ENCODE data around the gene ADGRD1.
"Not testable (repeated sequence)": the region's sequence is repeated elsewhere in the genome, so short reads cannot be mapped to it uniquely, and the experiment has no call there.

The ADGRD1 gene

DNA sequence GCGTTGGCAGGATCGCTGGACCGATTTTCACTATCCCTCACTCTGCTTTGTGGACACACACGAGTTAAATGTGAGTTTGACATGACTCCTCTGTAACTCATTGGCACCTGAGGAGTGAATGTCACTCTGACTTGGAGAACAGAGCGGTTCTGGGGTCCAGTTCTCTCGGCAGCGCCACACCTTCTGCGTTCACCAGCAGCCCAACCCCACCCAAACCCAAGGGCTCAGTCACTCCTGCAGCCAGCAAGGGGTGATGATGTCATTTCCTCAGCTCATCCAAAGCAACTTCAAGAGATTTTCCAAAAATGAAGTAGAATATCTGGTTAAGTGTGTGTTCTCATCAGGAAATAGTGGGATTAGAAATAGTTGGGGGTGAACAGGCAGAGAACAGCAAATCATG lies 36.3 kb downstream of the ADGRD1 start:
- Histone ChIP-seq H3K36me3 (ENCODE audit: control insufficient read depth, low read depth, low read length) (no peaks in the 10 kb centered on the region), H3K4me1 (ENCODE audit: control insufficient read depth, low read depth, low read length) (no peaks in the 10 kb centered on the region), H3K4me3 (ENCODE audit: low read length) (no peak overlapping the region), H3K9me3 (ENCODE audit: control insufficient read depth, low read depth, low read length) (no peaks in the 10 kb centered on the region), H3K9ac (ENCODE audit: low read length) (no peak overlapping the region), H3K27ac (ENCODE audit: low read length) (no peak overlapping the region), H3K27me3 (ENCODE audit: control insufficient read depth, insufficient read depth, low read length) (no peaks in the 10 kb centered on the region)

DNA sequence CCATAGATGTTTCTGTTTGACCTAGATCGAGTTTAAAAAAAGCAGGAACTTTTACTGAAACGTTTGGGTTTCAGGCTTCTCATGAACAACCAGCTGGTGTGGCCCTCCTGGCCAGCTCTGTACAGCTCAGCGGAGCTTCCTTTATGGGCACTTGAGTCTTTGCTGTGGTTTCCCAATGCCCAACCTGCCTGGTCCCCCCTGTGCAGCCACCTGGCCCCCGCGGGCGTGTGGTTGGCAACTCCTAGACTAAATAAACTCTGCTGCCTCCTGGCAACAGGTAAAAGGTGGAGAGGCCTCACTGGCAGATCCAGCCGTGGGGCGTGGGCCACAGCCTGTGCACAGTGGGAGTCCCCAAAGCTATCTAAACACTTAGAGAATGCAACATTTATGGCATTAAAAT lies 38.7 kb downstream of the ADGRD1 start:
- no peak overlapping the region for H3K27ac ChIP-seq (ENCODE audit: low read length)
- no peaks in the 10 kb centered on the region for H3K27me3 ChIP-seq (ENCODE audit: control insufficient read depth, insufficient read depth, low read length)
- H3K4me3 ChIP-seq (ENCODE audit: low read length) = no peak overlapping the region
- no peaks in the 10 kb centered on the region for H3K4me1 ChIP-seq (ENCODE audit: control insufficient read depth, low read depth, low read length)
- H3K9me3 ChIP-seq (ENCODE audit: control insufficient read depth, low read depth, low read length) = no peaks in the 10 kb centered on the region
- H3K9ac ChIP-seq (ENCODE audit: low read length) = no peak overlapping the region
- no peaks in the 10 kb centered on the region for H3K36me3 ChIP-seq (ENCODE audit: control insufficient read depth, low read depth, low read length)

DNA sequence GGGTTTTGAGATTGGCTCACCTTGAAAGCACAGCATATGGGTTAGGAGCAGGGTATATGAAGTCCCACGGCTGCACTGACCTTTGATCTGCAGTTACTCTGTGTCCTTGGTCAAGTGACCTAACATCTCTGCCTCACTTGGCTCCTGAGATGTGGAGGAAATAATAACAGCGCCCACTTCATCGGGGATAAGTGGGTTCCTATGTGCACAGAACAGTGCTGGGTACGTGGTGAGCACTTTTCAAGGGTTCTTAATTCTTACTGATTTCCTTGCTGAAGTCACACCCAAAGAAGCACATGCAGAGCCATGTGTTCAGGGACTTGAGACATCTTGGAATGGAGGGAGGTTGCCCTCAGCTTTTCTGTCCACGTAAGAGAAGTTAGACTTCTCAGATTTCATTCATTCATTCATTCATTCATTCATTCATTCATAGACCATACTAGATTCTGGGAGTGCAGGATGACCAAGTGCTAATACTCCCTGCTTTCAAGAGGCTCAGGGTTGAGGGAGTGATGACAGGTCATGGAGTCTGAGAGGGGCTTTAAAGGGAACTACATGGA lies 39.4 kb downstream of the ADGRD1 start:
- Histone ChIP-seq H3K4me3 (ENCODE audit: low read length) (no peak overlapping the region), H3K27me3 (ENCODE audit: control insufficient read depth, insufficient read depth, low read length) (no peaks in the 10 kb centered on the region), H3K27ac (ENCODE audit: low read length) (no peak overlapping the region), H3K9me3 (ENCODE audit: control insufficient read depth, low read depth, low read length) (no peaks in the 10 kb centered on the region), H3K4me1 (ENCODE audit: control insufficient read depth, low read depth, low read length) (no peaks in the 10 kb centered on the region), H3K36me3 (ENCODE audit: control insufficient read depth, low read depth, low read length) (no peaks in the 10 kb centered on the region), H3K9ac (ENCODE audit: low read length) (no peak overlapping the region)

DNA sequence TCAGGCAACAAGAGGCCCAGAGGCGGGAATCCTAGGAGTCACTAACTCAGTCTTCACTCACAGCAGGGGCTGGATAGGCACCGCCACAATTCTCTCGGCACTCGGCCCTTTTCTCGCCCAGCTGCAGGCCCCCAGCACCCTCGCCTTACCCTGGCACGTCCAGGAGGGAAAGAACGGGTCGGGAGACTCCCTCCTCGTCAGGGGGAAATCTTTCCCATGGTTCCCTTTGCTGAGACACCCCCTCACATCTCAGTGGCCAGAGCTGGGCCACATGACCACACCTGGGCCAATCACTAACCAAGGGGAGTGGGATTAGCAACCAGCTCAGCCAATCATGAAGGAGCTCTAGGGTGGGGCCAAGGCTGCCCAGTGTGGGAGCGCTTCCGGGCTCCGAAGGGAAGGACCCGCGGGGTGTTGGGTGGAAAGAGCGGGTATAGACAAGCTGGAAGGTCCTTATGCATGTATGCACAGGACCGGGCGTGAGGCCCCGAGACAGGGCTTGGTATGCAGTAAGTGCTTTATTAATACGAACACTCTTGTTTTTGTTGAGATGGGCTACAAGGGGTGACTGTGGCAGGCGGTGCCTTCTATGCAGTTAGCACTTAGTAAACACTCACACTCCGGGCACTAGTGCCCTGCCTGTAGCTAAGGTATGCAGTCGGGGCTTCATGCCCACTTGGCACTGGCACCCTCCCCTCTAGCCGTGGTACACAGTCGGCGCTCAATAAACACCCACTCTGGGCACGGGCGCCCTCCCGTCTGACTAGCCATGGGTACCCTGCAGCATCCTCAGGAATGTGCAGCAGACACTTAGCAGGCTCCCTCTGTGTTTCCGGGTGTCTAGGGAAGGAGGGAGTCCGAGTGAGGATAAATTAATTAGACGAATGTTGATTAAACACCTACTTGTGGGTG lies 40.3 kb downstream of the ADGRD1 start:
- Histone ChIP-seq H3K27me3 (ENCODE audit: control insufficient read depth, insufficient read depth, low read length) (no peaks in the 10 kb centered on the region), H3K4me3 (ENCODE audit: low read length) (no peak overlapping the region), H3K9ac (ENCODE audit: low read length) (no peak overlapping the region), H3K9me3 (ENCODE audit: control insufficient read depth, low read depth, low read length) (no peaks in the 10 kb centered on the region), H3K4me1 (ENCODE audit: control insufficient read depth, low read depth, low read length) (no peaks in the 10 kb centered on the region), H3K36me3 (ENCODE audit: control insufficient read depth, low read depth, low read length) (no peaks in the 10 kb centered on the region), H3K27ac (ENCODE audit: low read length) (no peak overlapping the region)

DNA sequence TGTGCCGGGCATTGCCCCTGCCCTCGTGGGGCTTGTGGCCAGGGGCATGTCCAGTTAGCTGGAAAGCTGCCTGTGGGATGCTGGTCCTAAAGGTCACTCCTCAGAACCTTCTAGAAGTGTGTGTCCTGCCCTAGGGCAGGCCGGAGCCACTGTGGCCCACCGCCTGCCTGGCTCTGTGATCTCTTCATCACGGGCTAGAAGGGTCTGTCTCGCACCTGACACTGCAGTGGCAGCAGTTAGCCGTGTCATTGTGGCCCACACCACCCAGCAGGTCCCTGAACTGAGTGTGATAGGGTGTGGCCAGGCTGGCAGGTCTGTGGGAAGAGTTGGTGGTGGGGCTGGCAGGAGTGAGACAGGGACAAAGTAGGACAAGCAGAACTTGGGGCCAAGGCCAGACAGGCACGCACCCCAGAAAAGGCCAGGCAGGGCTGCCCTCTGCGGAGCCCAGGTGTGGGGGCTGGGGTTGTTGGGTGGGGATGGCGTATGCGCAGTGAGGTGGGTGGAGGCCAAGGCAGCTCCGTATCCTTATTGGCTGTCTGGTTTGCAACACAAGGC lies 41.2 kb downstream of the ADGRD1 start:
- H3K27me3 ChIP-seq (ENCODE audit: control insufficient read depth, insufficient read depth, low read length) = no peaks in the 10 kb centered on the region
- H3K9me3 ChIP-seq (ENCODE audit: control insufficient read depth, low read depth, low read length) = no peaks in the 10 kb centered on the region
- H3K4me3 ChIP-seq (ENCODE audit: low read length) = no peak overlapping the region
- no peak overlapping the region for H3K27ac ChIP-seq (ENCODE audit: low read length)
- H3K4me1 ChIP-seq (ENCODE audit: control insufficient read depth, low read depth, low read length) = no peaks in the 10 kb centered on the region
- no peak overlapping the region for H3K9ac ChIP-seq (ENCODE audit: low read length)
- no peaks in the 10 kb centered on the region for H3K36me3 ChIP-seq (ENCODE audit: control insufficient read depth, low read depth, low read length)

DNA sequence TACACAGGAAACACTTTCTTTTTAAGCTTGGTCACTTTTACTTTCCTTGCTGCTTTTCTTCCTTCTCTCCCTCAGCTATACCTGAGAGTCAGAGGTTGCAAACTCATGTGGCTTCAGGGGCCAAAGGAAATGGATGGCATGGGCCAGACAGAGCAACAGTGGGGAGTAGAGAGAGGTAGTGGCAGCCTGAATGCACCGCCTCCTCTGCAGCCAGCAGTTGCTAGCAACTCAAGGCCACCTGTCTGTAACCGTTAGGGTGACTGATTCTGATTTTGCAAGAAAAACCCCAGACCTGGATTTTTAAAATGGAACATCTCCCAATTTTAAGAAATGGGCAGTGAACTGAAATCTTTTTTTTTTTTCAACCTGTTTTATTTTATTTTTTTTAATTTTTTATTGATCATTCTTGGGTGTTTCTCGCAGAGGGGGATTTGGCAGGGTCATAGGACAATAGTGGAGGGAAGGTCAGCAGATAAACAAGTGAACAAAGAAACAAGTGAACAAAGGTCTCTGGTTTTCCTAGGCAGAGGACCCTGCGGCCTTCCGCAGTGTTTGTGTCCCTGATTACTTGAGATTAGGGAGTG lies 41.8 kb downstream of the ADGRD1 start:
- H3K27ac ChIP-seq (ENCODE audit: low read length); H3K27me3 ChIP-seq (ENCODE audit: control insufficient read depth, insufficient read depth, low read length); H3K9me3 ChIP-seq (ENCODE audit: control insufficient read depth, low read depth, low read length); H3K9ac ChIP-seq (ENCODE audit: low read length); H3K4me3 ChIP-seq (ENCODE audit: low read length); H3K4me1 ChIP-seq (ENCODE audit: control insufficient read depth, low read depth, low read length); H3K36me3 ChIP-seq (ENCODE audit: control insufficient read depth, low read depth, low read length): not testable (repeated sequence)

GRCh38 chr12:130998136-130998535 lies 44.4 kb downstream of the ADGRD1 start:
- H3K4me3 ChIP-seq (ENCODE audit: low read length) = no peak overlapping the region
- H3K27me3 ChIP-seq (ENCODE audit: control insufficient read depth, insufficient read depth, low read length) = no peaks in the 10 kb centered on the region
- H3K9me3 ChIP-seq (ENCODE audit: control insufficient read depth, low read depth, low read length) = no peaks in the 10 kb centered on the region
- no peaks in the 10 kb centered on the region for H3K4me1 ChIP-seq (ENCODE audit: control insufficient read depth, low read depth, low read length)
- no peaks in the 10 kb centered on the region for H3K36me3 ChIP-seq (ENCODE audit: control insufficient read depth, low read depth, low read length)
- no peak overlapping the region for H3K9ac ChIP-seq (ENCODE audit: low read length)
- H3K27ac ChIP-seq (ENCODE audit: low read length) = no peak overlapping the region

DNA sequence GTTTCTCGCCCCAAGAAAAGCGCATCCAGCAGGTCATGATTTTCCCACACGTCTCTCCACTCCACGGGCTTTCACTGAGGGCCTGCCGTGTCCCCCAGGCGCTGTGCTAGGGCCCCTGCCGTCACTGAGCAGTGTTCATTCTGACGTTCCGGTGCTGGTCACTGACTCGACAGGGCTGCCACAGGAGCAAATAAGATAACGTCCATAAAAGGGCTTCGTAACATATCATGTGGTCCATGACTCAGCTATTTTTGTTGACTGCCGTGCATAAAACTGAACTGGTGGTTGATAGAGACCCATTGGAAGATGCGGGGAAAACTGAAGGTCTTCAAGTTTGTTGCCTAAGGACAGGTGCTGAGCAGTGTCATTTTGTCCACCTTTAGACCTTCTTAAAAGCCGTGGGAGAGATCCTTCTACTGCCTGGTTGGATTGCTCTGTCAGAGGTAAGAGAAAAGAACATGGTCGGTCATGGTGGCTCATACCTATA lies 46.3 kb downstream of the ADGRD1 start:
- no peaks in the 10 kb centered on the region for H3K27me3 ChIP-seq (ENCODE audit: control insufficient read depth, insufficient read depth, low read length)
- no peaks in the 10 kb centered on the region for H3K9me3 ChIP-seq (ENCODE audit: control insufficient read depth, low read depth, low read length)
- no peak overlapping the region for H3K4me3 ChIP-seq (ENCODE audit: low read length)
- no peaks in the 10 kb centered on the region for H3K4me1 ChIP-seq (ENCODE audit: control insufficient read depth, low read depth, low read length)
- H3K36me3 ChIP-seq (ENCODE audit: control insufficient read depth, low read depth, low read length) = no peaks in the 10 kb centered on the region
- H3K9ac ChIP-seq (ENCODE audit: low read length) = no peak overlapping the region
- no peak overlapping the region for H3K27ac ChIP-seq (ENCODE audit: low read length)

GRCh38 chr12:131001493-131001892 lies 47.8 kb downstream of the ADGRD1 start:
- Histone ChIP-seq H3K27ac (ENCODE audit: low read length) (no peak overlapping the region), H3K9ac (ENCODE audit: low read length) (no peak overlapping the region), H3K9me3 (ENCODE audit: control insufficient read depth, low read depth, low read length) (no peaks in the 10 kb centered on the region), H3K27me3 (ENCODE audit: control insufficient read depth, insufficient read depth, low read length) (no peaks in the 10 kb centered on the region), H3K4me3 (ENCODE audit: low read length) (no peak overlapping the region), H3K36me3 (ENCODE audit: control insufficient read depth, low read depth, low read length) (no peaks in the 10 kb centered on the region), H3K4me1 (ENCODE audit: control insufficient read depth, low read depth, low read length) (no peaks in the 10 kb centered on the region)

GRCh38 chr12:131002216-131002631 lies 48.5 kb downstream of the ADGRD1 start:
- no peak overlapping the region for H3K9ac ChIP-seq (ENCODE audit: low read length)
- H3K27ac ChIP-seq (ENCODE audit: low read length) = no peak overlapping the region
- peaks cover 3% of the 10 kb centered on the region for H3K27me3 ChIP-seq (ENCODE audit: control insufficient read depth, insufficient read depth, low read length)
- no peaks in the 10 kb centered on the region for H3K4me1 ChIP-seq (ENCODE audit: control insufficient read depth, low read depth, low read length)
- no peak overlapping the region for H3K4me3 ChIP-seq (ENCODE audit: low read length)
- H3K36me3 ChIP-seq (ENCODE audit: control insufficient read depth, low read depth, low read length) = no peaks in the 10 kb centered on the region
- H3K9me3 ChIP-seq (ENCODE audit: control insufficient read depth, low read depth, low read length) = no peaks in the 10 kb centered on the region

DNA sequence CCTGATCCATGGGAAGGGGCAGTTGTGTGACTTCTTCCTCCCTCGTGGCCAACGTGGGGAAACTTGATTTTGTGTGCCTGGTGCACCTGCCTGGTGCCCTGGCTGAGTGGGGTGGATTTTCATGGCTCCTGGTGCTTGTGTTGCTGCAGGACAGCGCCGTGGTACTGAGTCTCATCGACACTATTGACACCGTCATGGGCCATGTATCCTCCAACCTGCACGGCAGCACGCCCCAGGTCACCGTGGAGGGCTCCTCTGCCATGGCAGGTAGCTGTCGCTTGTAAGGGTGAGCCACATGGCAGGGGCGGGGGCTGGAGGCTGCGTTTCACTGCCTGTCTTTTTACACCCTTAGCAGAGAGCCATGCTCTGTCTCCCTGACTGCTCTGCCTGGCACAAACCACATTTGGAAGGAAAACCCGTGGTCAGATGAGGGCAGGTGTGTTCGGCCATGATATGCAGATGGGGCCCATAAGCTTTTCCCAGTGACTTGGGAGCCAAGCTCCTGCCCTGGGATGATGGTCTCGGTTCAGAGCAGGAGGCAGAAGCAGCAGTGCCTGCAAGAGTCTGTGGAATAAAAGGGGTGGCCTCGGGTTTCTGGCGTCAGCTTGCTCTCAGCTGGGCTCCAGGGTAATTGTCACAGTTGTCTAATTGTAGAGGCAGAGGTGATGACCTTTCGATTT lies 49.5 kb downstream of the ADGRD1 start:
- Histone ChIP-seq H3K4me1 (ENCODE audit: control insufficient read depth, low read depth, low read length) (no peaks in the 10 kb centered on the region), H3K9me3 (ENCODE audit: control insufficient read depth, low read depth, low read length) (no peaks in the 10 kb centered on the region), H3K9ac (ENCODE audit: low read length) (no peak overlapping the region), H3K36me3 (ENCODE audit: control insufficient read depth, low read depth, low read length) (no peaks in the 10 kb centered on the region), H3K4me3 (ENCODE audit: low read length) (no peak overlapping the region), H3K27ac (ENCODE audit: low read length) (no peak overlapping the region), H3K27me3 (ENCODE audit: control insufficient read depth, insufficient read depth, low read length) (peaks cover 3% of the 10 kb centered on the region)
